DMS53 treated with DMSO at 0.1 percent for 48 hours (cell line): ENCODE results near the gene CDH13.

Experiments used
- DNase-seq: peaks from one replicate; lab custom pipeline; 2025; ENCODE audit not compliant: unreplicated experiment; lab: John Stamatoyannopoulos, UW

Gene CDH13

DNA sequence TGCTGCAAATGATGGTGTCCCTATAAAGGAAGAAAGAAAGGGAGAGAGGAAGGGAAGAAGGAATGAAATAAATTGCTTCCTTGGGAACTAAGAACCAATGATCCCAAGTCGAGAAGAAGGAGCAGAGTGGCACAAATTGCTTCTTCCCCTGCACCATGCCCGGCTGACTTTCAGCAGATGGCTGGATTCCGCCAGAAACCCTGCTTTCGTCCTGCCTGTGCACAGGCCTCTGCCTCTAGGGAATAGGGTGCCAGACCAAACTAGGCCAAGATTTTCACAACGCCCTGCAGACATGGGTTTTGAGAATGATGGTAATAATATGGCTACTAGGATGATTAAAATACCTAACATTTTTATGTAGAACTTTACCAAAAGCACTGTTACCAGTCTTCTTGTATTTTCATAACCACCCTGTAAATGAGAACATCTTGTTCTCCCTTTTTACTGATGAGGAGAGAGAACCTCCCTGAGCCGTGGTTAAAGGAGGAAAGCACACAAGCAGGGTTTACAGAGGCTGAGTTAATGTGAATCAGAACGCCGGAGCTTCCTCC lies 1058.9 kb downstream of the CDH13 start:
- DNase-seq: no peak

DNA sequence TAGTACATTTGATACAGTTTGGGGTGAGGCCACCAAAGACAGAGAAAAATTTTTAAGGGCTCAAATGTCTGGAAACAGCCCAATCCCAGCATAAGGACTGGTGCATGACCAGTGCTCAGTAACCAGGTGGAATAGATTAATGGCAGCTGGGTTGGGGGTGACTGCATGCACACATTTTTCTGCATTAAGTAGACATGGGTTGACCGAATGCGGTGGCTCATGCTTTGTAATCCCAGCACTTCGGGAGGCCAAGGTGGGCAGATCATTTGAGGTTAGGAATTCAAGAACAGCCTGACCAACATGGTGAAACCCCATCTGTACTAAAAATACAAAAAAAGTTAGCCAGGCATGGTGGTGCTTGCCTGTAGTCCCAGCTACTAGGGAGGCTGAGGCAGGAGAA lies 1060.0 kb downstream of the CDH13 start:
- DNase-seq: no peak

GRCh38 chr16:83689385-83689831 lies 1062.6 kb downstream of the CDH13 start:
- DNase-seq: no peak

DNA sequence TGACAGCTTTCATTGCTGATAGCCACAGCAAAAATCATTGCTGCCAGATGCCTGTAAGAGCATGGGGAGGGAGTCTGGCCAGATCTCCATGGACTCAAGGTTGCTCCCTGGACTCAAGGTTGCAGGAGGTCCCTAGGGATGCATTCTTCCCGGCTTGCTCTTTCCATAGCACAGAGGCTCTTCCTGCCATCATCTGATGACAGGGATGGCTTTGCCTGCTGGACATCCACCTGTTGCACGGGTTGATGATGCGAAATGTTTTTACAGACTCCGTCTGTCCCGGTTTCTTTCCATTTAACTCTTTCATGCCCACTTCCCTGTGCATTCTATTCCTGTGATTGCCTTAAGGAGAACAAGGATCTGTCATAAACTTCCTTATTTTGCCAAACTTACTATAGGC lies 1065.5 kb downstream of the CDH13 start:
- no peak for DNase-seq

- no peak for DNase-seq
Observed at GRCh38 chr16:83698964-83699363, 1072.2 kb downstream of the CDH13 start.

DNA sequence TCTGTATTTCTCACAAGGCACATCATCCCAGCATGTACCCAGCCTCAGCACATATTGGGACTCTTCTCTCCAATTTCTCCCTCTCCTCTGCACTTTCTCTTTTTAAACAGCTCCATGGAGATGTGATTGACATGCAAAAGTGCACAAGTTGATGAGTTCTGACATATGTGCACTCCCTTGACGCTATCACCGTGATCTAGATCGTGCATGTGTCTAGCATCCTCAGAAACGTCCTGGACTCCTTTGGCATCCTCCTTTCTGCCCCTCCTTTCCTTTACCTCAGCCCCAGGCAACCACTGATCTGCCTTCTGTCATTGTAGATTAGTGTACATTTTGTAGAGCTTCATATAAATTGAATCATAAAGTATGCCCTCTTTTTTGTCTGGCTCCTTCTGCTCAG lies 1073.0 kb downstream of the CDH13 start:
- DNase-seq: no peak

GRCh38 chr16:83700918-83701317 lies 1074.1 kb downstream of the CDH13 start:
- no peak for DNase-seq

GRCh38 chr16:83701494-83701893 lies 1074.7 kb downstream of the CDH13 start:
- no peak for DNase-seq

GRCh38 chr16:83704656-83705055 lies 1077.9 kb downstream of the CDH13 start:
- DNase-seq: no peak

GRCh38 chr16:83705856-83706255 lies 1079.1 kb downstream of the CDH13 start:
- DNase-seq: no peak

DNA sequence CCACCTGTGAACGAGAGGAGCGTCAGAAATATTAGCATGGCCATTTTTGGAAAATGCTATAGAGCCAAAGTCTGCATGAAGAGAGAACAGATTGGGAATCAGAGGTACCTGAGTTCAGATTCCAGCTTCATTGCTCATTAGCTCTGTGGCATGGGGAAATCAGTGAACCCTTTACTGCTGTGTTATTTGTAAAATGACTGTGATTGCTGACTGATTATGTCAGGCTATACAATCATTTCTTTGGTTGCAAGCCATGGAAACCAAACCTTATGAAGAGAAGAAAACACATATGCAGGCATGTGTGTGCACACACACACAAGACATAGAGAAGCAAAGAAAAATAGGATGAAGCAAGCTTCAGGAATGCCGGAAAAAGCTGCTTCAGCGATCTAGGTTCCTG lies 1079.6 kb downstream of the CDH13 start:
- DNase-seq: no peak

GRCh38 chr16:83711069-83711468 lies 1084.3 kb downstream of the CDH13 start:
- DNase-seq: no peak

DNA sequence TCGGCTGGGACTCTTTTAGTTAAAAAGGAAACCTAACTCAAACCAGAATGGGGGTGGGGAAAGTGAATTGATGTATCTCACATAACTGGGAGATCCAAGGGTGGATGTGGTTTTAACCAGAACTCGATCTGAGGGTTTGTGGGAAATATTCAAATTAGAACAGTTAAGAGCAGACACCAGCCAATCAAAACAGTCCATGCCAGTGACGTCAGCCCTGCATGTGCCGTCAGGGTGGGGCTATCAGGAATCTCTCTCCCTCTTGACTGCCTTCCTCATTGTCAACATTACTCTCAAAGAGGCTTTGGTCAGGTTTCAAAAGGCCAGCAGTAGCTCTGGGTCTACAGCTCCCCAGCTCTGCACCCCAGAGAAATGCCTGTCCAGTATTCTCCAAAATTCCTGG lies 1086.8 kb downstream of the CDH13 start:
- no peak for DNase-seq

DNA sequence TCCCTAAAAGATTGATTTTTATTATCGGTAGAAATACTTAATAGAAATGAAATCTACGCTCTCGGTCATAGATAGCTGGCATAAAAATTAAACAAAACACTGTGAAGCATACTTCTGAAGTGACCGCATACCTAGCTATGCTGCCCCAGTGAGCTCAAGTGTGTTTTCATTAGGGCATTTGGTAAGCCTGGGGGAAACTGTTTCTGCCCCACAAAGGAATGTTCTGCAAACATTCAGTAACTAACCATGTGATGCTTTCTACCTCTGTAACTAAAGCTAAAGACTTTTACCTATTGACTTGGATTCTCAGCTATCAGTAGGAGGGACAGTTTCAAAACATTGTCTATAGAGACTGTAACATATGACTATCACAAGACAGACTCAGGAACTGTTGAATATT lies 1087.5 kb downstream of the CDH13 start:
- no peak for DNase-seq

DNA sequence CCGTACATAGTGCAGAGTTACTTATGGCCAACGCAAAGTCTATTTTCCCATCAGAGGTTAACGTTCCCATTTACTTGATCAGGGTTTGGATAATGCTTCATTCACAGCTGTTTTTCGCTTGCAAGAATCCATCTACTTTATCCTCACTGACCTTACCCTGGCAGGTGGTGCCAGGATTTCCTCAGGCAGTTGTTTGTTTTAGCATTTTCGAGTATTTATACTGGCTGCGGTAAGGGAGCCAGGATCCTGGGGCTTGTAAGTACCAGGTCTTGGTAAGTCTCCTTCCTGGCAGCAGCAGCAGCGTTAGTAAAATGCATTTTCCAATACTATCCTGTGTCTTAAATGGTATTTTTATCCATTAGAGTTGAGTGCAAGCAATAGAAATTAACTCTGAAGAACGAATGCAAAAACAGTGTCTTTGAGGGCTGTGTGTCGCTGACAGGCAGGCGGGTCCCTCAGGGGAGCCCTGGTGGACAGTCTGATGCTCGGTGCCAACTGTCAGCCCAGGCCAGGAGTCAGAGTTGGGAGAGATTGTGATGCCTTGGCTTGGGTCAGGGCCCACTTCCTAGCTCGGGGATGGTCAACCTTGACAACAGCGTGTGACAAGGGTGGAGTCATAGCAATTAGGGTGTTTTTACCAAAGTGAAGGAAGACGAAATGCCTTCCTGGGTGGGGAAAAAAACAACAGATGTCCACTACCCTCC lies 1088.6 kb downstream of the CDH13 start:
- DNase-seq: peak; percentile 76

DNA sequence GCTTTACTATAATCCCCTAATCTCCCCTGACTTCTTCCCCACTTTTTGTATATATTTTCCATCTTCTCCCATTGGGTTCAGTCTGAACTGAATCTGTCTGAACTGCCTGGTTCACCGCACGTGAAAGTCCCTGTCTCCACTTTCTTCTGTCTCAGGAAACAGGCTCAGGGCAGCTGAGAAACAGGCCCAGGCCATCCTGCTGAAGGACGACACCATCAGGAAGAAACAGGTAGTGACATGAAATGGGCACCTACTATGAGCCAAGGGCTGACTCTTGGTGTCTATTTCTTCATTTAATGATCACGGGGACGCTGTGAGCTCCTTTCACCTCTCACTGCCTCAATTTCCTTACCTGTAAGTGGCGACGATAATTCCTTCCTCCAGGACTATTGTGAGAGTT lies 1090.5 kb downstream of the CDH13 start:
- no peak for DNase-seq

DNA sequence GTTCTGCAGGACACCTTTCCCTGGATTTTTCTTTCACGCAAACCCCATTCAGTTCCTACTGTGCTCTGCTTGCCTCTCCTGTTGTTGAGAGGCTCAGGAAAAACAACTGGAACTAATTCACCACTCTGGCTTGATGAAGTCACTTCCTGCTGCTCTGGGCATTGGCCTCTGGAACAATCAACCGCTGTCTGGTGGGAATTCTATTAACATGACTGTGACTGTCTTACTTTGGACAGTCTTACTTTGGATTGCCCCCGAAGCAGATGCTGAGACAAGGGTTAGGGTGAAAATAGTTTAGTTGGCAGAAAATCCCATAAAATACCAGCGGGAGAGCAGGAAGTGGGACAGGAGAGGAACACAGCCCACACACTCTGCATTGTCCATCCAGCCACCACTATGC lies 1091.0 kb downstream of the CDH13 start:
- no peak for DNase-seq

- no peak for DNase-seq
Observed at GRCh38 chr16:83720213-83720612, 1093.4 kb downstream of the CDH13 start.

- DNase-seq: no peak
Observed at GRCh38 chr16:83720981-83721380, 1094.2 kb downstream of the CDH13 start.

GRCh38 chr16:83721676-83722075 lies 1094.9 kb downstream of the CDH13 start:
- no peak for DNase-seq

GRCh38 chr16:83722456-83723183 lies 1095.9 kb downstream of the CDH13 start:
- no peak for DNase-seq

GRCh38 chr16:83723244-83723643 lies 1096.5 kb downstream of the CDH13 start:
- no peak for DNase-seq
